ENCODE results near the gene ZNF598.

DNA sequence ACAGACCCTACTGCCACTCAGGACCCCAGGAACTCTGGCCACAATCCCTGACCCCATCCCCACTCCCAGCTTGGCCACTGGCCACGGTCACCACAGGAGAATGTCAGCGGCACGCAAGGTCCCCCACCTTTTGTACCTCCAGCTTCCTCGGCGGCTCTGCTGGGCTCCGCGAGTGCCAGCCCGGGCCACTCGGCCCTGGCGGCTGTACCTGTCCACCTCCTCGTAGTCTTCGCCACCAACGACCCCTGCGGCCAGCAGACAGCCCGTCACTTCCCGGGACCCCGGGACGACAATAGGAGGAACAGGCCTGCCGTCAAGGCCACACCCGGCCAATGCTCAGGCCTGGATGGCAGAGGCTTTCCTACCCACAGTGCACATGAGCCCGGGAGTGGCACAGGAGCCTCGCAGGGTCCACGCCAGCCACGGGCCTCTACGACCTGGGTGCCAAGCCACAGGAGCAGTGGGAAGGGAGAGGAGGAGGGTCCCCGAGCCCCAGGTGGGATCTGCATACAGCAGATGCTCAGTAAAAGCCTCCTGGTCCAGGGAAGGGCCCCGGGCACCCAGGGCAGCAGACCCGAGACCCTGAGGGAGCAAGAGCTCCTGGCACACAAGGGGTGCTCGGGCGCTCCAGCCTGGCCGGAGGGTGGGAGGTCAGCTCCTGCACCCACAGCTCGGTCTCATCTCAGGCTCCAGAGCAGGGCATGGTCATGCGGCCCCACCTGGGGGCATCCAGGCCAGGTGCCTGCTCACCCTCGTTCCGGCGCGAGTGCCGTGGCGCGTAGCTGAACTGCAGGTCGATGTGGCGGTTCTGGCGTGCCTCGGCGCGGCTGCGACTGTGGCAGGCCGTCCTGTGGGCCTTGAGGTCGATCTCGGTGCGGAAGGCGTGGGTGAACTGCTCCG, 7.9 kb downstream of the ZNF598 start:
- peak; percentile 26 for TF ChIP-seq POLR2A (IDR thresholded peaks at IDR 0.05; ENCODE audit: low read depth, low read length)
- no peak for TF ChIP-seq MXI1 (IDR thresholded peaks at IDR 0.05; ENCODE audit: low read depth, low read length)
- TF ChIP-seq RAD21 (IDR thresholded peaks at IDR 0.05; ENCODE audit: insufficient read depth, low read depth, low read length), result no peak
- TF ChIP-seq ASH2L (IDR thresholded peaks at IDR 0.05; ENCODE audit: borderline replicate concordance, low read depth), result no peak
- no peak for TF ChIP-seq SIN3A (IDR thresholded peaks at IDR 0.05; ENCODE audit: low read depth, low read length)
- no peak for TF ChIP-seq NR2F1 (conservative IDR thresholded peaks at IDR 0.05)
- no peak for TF ChIP-seq TCF12 (IDR thresholded peaks at IDR 0.05; ENCODE audit: low read depth, low read length)
- TF ChIP-seq FOS (IDR thresholded peaks at IDR 0.05; ENCODE audit: borderline replicate concordance, extremely low read depth, insufficient read length), result no peak
- TF ChIP-seq, protein P1, sequence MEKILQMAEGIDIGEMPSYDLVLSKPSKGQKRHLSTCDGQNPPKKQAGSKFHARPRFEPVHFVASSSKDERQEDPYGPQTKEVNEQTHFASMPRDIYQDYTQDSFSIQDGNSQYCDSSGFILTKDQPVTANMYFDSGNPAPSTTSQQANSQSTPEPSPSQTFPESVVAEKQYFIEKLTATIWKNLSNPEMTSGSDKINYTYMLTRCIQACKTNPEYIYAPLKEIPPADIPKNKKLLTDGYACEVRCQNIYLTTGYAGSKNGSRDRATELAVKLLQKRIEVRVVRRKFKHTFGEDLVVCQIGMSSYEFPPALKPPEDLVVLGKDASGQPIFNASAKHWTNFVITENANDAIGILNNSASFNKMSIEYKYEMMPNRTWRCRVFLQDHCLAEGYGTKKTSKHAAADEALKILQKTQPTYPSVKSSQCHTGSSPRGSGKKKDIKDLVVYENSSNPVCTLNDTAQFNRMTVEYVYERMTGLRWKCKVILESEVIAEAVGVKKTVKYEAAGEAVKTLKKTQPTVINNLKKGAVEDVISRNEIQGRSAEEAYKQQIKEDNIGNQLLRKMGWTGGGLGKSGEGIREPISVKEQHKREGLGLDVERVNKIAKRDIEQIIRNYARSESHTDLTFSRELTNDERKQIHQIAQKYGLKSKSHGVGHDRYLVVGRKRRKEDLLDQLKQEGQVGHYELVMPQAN (conservative IDR thresholded peaks at IDR 0.05), result no peak
- TF ChIP-seq ESRRA (IDR thresholded peaks at IDR 0.05; ENCODE audit: low read length), result no peak
- TF ChIP-seq CTCF (IDR thresholded peaks at IDR 0.05 in 2 of 3, conservative IDR thresholded peaks at IDR 0.05 in 1 of 3; ENCODE audit: control insufficient read depth in 2 of 3, extremely low read depth in 1 of 3, insufficient read depth in 1 of 3, low read depth in 3 of 3, low read length in 3 of 3), result no peak
- TF ChIP-seq POU2F2 (IDR thresholded peaks at IDR 0.05; ENCODE audit: borderline replicate concordance, low read depth, low read length), result no peak
- no peak for TF ChIP-seq NFIC (IDR thresholded peaks at IDR 0.05; ENCODE audit: low read depth, low read length)
